Sigmoid colon (tissue), 7 donors: ENCODE results near the gene DYSF. TPM values are rescaled to one million over a fixed set of nuclear protein-coding genes. Genes with fewer than 3 reads are reported as not detected.

Source experiments
- DNase-seq: peaks from one replicate; pipeline ENCODE4 v3.0.0-alpha.2; 2019
- H3K27ac ChIP-seq, 4 donors: fragments of 200-600 bp; sonication (generic); one replicate each; pipeline ENCODE4 v1.5.1; 2016 to 2019; ENCODE audit warnings: mild to moderate bottlenecking in 1 of 4
- H3K27me3 ChIP-seq, 3 donors: fragments of 200-600 bp; sonication (generic); one replicate each; pipeline ENCODE4 v1.5.1; 2019; ENCODE audit warnings: mild to moderate bottlenecking in 1 of 3
- H3K36me3 ChIP-seq, 4 donors: fragments of 200-600 bp; sonication (generic); one replicate each; pipeline ENCODE4 v1.5.1; 2016 to 2019
- H3K4me1 ChIP-seq, 4 donors: fragments of 200-600 bp; sonication (generic); one replicate each; pipeline ENCODE4 v1.5.1; 2017 to 2019
- H3K4me3 ChIP-seq, 4 donors: fragments of 200-600 bp; sonication (generic); one replicate each; pipeline ENCODE4 v1.5.1; 2017 to 2019; ENCODE audit warnings: mild to moderate bottlenecking in 2 of 4, moderate library complexity in 1 of 4
- H3K9me3 ChIP-seq, 4 donors: fragments of 200-600 bp in 3 of 4; sonication (generic) in 3 of 4; one replicate each; pipeline versions ENCODE4 v1.5.1 to v1.6.1; 2013 to 2019
- CTCF ChIP-seq, 4 experiments: fragments of 450-650 bp in 3 of 4; fragments of 200-600 bp in 1 of 4; IDR thresholded peaks; one replicate each; pipeline ENCODE4 v1.5.1; 2016 to 2019; ENCODE audit warnings: antibody characterized with exemption in 4 of 4, mild to moderate bottlenecking in 3 of 4, moderate library complexity in 2 of 4
- EP300 ChIP-seq, 4 donors: sonication (generic); formaldehyde crosslinking; IDR thresholded peaks; one replicate each; pipeline ENCODE4 v1.6.1; 2017; ENCODE audit warnings: antibody characterized with exemption in 4 of 4
- POLR2A ChIP-seq, 2 donors: fragments of 450-650 bp; IDR thresholded peaks; one replicate each; pipeline ENCODE4 v1.6.1; 2016; ENCODE audit warnings: antibody characterized with exemption in 2 of 2, mild to moderate bottlenecking in 2 of 2, moderate library complexity in 2 of 2
- POLR2AphosphoS5 ChIP-seq, 4 donors: sonication (generic); formaldehyde crosslinking; IDR thresholded peaks; one replicate each; pipeline ENCODE4 v1.6.1; 2017; ENCODE audit warnings: antibody characterized with exemption in 4 of 4
- WGBS, 2 donors: extraction: QIAGEN DNeasy Blood & Tissue Kit; methylation state at CpG; one replicate each; pipeline ENCODE4 v1.1.7; 2013; 5-methylcytosine and 5-hydroxymethylcytosine counted together
- intact Hi-C: fragments of 100-400 bp; cut with DNase I; formaldehyde crosslinking; loops from one replicate; pipeline ENCODE4 v1.15.1; 2023
- polyA plus RNA-seq, 3 donors: library from polyadenylated mRNA; stranded (reverse); fragments of 200-250 nt; gene quantifications; one replicate each; pipeline ENCODE4 v1.2.3, GENCODE V29; 2013
- total RNA-seq, 4 donors: library from RNA; depleted of rRNA; stranded (reverse); fragments of >200 nt; gene quantifications; one replicate each; pipeline ENCODE4 v1.1.0, GENCODE V29; 2016
- donor health status: healthy with polysubstance abuse.
- donor health status: Bipolar disorder and iron deficiency.
- donor health status: healthy.

Gene DYSF
- total and polyA plus RNA-seq, 7 donors: 1.6 to 49.6 (median 12.5) TPM

- Histone ChIP-seq H3K27me3 (no peaks in the 10 kb centered on the region), H3K27ac (no peak overlapping the region), H3K4me3 (no peak overlapping the region), H3K9me3 (no peaks in the 10 kb centered on the region), H3K36me3 (peaks cover 0 to 8% (median 2%) of the 10 kb centered on the region in 4 donors), H3K4me1 (no peaks in the 10 kb centered on the region)
- TF ChIP-seq CTCF (IDR thresholded peaks at IDR 0.05) (no peak), EP300 (IDR thresholded peaks at IDR 0.05) (no peak), POLR2A (IDR thresholded peaks at IDR 0.05) (no peak), POLR2AphosphoS5 (IDR thresholded peaks at IDR 0.05) (no peak)
- intact Hi-C loops: no loop called here
- peak; percentile 48 for DNase-seq
- 78 to 90% methylated on average over 12 of the region's 12 CpGs for WGBS, 2 donors
Observed at GRCh38 chr2:71690876-71691475, 237.6 kb downstream of the DYSF start.

GRCh38 chr2:71691747-71692441 is 238.5 kb downstream of the DYSF start:
- Histone ChIP-seq H3K36me3 (peaks cover 0 to 8% (median 0%) of the 10 kb centered on the region in 4 donors), H3K4me3 (no peak overlapping the region), H3K27ac (no peak overlapping the region), H3K4me1 (no peaks in the 10 kb centered on the region), H3K27me3 (no peaks in the 10 kb centered on the region), H3K9me3 (no peaks in the 10 kb centered on the region)
- intact Hi-C loops: no loop called here
- WGBS, 2 donors: 69 to 83% methylated on average over 24 of the region's 24 CpGs
- TF ChIP-seq EP300 (IDR thresholded peaks at IDR 0.05): no peak
- DNase-seq: peak; percentile 49

- intact Hi-C loops: no loop called here
- Histone ChIP-seq H3K27me3 (no peaks in the 10 kb centered on the region), H3K4me3 (no peak overlapping the region), H3K4me1 (no peaks in the 10 kb centered on the region), H3K27ac (no peak overlapping the region), H3K36me3 (peaks cover 0 to 8% (median 0%) of the 10 kb centered on the region in 4 donors), H3K9me3 (no peaks in the 10 kb centered on the region)
- WGBS, 2 donors: 82 to 83% methylated on average over 10 of the region's 10 CpGs
- no peak for DNase-seq
- no peak for TF ChIP-seq EP300 (IDR thresholded peaks at IDR 0.05)
- no peak for TF ChIP-seq POLR2AphosphoS5 (IDR thresholded peaks at IDR 0.05)
- no peak for TF ChIP-seq POLR2A (IDR thresholded peaks at IDR 0.05)
- no peak for TF ChIP-seq CTCF (IDR thresholded peaks at IDR 0.05)
Observed at GRCh38 chr2:71692621-71693277, 239.4 kb downstream of the DYSF start.

GRCh38 chr2:71693286-71694270 is 240.2 kb downstream of the DYSF start:
- H3K27ac ChIP-seq: no peak overlapping the region
- no peak for DNase-seq
- TF ChIP-seq POLR2A (IDR thresholded peaks at IDR 0.05) (no peak), CTCF (IDR thresholded peaks at IDR 0.05) (no peak), EP300 (IDR thresholded peaks at IDR 0.05) (no peak), POLR2AphosphoS5 (IDR thresholded peaks at IDR 0.05) (no peak)
- WGBS, 2 donors: 89 to 91% methylated on average over 19 of the region's 19 CpGs
- no peaks in the 10 kb centered on the region for H3K9me3 ChIP-seq
- no peaks in the 10 kb centered on the region for H3K27me3 ChIP-seq
- no peaks in the 10 kb centered on the region for H3K4me1 ChIP-seq
- H3K4me3 ChIP-seq: no peak overlapping the region
- intact Hi-C loops: no loop called here
- H3K36me3 ChIP-seq: peaks cover 0 to under 1% (median 0%) of the 10 kb centered on the region in 4 donors
